AG04449 (cell line): Measurements from ENCODE around the gene STXBP1.
"Not testable (repeated sequence)": the region's sequence is repeated elsewhere in the genome, so short reads cannot be mapped to it uniquely, and the experiment has no call there.

Experiments
- CTCF ChIA-PET: fragments of 350-600 bp; formaldehyde crosslinking; extraction: SDS; loops from one replicate; lab custom pipeline; 2021; ENCODE audit warnings: antibody characterized with exemption; lab: Yijun Ruan, JAX
- POLR2A ChIA-PET: fragments of 400-600, 350-600 bp; formaldehyde crosslinking; extraction: SDS; loops from one replicate; lab custom pipeline; 2020; ENCODE audit warnings: antibody characterized with exemption, inconsistent platforms; lab: Yijun Ruan, JAX
- DNase-seq: peaks from one replicate; pipeline ENCODE4 v3.0.0-alpha.2; 2010; ENCODE audit warnings: low read depth, low spot score
- H3K4me3 ChIP-seq: 2 replicates; pipeline ENCODE4 v1.5.1; 2011; ENCODE audit warnings: low read depth, mild to moderate bottlenecking, control low read depth, low read length
- TF ChIP-seq, protein P1 (sequence below): IDR thresholded peaks from one replicate; pipeline ENCODE4 v1.5.1; 2011; ENCODE audit warnings: mild to moderate bottlenecking, moderate library complexity, low read length, control low read depth, inconsistent platforms; ENCODE audit not compliant: insufficient read depth; ENCODE audit errors: missing control alignments

The STXBP1 gene

DNA sequence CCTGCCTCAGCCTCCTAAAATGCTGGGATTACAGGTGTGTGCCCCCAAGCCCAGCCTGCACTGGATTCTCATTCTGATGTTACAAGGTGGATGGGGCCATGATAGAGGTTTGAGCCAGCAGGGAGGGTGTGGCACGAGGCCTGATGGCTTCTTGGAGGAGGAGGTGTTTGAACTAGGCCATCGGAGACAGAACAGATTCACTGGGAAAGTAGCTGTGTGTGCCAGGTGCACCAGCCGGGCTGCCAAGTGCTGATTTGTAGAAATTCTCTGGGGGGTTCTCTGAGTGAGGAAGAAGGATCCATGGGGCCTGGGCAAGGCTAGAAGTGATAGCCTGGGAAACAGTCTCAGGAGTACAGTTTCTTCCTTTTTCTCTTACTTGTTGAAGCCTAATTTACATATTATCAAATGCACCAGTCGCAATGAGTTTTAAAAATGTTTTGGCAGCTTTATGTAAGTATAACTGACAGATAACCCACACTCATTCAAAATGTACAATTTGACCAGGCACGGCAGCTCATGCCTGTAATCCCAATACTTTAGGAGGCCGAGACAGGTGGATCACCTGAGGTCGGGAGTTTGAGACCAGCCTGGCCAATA lies 31.1 kb upstream of the STXBP1 start:
- ChIA-PET CTCF (interaction anchor here (1.1 to 14.2 kb wide), 7 partner anchors 8 to 92 kb away, joined by 3 to 322 read pairs (median 23); partner anchors contain the start of gene STXBP1), POLR2A (interaction anchor here (0.5 to 1.8 kb wide), 2 partner anchors 60 to 366 kb away, joined by 3 to 6 read pairs; no protein-coding TSS in a partner anchor)
- no peak for DNase-seq
- TF ChIP-seq, protein P1, sequence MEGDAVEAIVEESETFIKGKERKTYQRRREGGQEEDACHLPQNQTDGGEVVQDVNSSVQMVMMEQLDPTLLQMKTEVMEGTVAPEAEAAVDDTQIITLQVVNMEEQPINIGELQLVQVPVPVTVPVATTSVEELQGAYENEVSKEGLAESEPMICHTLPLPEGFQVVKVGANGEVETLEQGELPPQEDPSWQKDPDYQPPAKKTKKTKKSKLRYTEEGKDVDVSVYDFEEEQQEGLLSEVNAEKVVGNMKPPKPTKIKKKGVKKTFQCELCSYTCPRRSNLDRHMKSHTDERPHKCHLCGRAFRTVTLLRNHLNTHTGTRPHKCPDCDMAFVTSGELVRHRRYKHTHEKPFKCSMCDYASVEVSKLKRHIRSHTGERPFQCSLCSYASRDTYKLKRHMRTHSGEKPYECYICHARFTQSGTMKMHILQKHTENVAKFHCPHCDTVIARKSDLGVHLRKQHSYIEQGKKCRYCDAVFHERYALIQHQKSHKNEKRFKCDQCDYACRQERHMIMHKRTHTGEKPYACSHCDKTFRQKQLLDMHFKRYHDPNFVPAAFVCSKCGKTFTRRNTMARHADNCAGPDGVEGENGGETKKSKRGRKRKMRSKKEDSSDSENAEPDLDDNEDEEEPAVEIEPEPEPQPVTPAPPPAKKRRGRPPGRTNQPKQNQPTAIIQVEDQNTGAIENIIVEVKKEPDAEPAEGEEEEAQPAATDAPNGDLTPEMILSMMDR: no peak
- H3K4me3 ChIP-seq: no peak overlapping the region

DNA sequence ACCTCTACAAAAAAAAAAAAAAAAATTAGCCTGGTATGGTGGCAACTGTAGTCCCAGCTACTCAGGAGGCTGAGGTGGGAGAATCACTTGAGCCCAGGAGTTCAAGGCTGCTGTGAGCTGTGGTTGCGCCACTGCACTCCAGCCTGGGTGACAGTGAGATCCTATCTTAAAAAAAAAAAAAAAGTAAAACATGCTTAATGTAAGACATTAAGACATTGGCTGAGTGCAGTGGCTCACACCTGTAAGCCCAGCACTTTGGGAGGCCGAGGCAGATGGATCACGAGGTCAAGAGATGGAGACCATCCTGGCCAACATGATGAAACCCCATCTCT lies 27.6 kb upstream of the STXBP1 start:
- not testable (repeated sequence) for DNase-seq, H3K4me3 ChIP-seq
- ChIA-PET CTCF (interaction anchor here (0.5 to 14.2 kb wide), 21 partner anchors 9 to 481 kb away, joined by 3 to 322 read pairs (median 6); partner anchors contain the start of genes CDK9, STXBP1 and TOR2A), POLR2A (interaction anchor here (0.6 to 1.2 kb wide), 4 partner anchors 63 to 335 kb away, joined by 3 to 5 read pairs (median 3); no protein-coding TSS in a partner anchor)

DNA sequence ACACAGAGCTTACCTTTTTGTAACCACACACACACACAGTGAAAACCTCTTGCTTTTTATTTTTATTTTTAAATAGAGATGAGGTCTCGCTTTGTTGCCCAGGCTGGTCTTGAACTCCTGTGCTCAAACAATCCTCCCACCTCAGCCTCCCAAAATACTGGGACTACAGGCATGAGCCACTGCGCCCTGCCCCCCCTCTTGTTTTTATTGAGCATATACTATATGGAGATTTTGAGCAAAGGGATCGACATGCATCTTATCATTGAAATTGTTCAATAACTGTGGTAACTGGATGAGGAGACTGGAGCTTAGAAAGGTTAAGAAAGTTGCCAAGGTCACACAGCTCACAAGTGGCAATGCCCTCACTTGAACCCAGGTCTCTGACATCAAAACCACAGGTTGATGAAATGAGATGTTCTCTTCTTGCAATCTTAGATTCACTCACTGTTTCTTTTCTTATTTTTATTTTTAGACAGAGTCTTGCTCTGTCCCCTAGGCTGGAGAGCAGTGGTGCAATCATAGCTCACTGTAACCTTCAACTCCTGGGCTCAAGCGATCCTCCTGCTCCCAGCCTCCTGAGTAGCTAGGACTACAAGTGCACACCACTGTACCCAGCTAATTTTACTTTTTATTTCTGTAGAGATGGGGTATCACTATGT lies 26.8 kb upstream of the STXBP1 start:
- DNase-seq: no peak
- CTCF ChIA-PET: interaction anchor here (0.5 to 14.2 kb wide), 30 partner anchors 9 to 644 kb away, joined by 3 to 322 read pairs (median 6); partner anchors contain the start of genes CDK9, STXBP1 and TOR2A
- POLR2A ChIA-PET: interaction anchor here (0.6 to 1.5 kb wide), 3 partner anchors 29 to 149 kb away, joined by 3 to 4 read pairs (median 3); partner anchors contain the start of gene LRSAM1
- no peak overlapping the region for H3K4me3 ChIP-seq
- TF ChIP-seq, protein P1: no peak

- TF ChIP-seq, protein P1: no peak
- H3K4me3 ChIP-seq: no peak overlapping the region
- DNase-seq: no peak
- ChIA-PET CTCF (interaction anchor here (0.7 to 14.2 kb wide), 23 partner anchors 9 to 645 kb away, joined by 3 to 322 read pairs (median 6); partner anchors contain the start of genes CDK9, PTRH1, STXBP1 and TOR2A), POLR2A (interaction anchor here (1.5 kb wide), 1 partner anchor 148 kb away, joined by 3 read pairs; no protein-coding TSS in a partner anchor)
Measured at GRCh38 chr9:127586096-127586495, 26.0 kb upstream of the STXBP1 start.

GRCh38 chr9:127586537-127586936 lies 25.5 kb upstream of the STXBP1 start:
- POLR2A ChIA-PET: interaction anchor here (1.5 kb wide), 1 partner anchor 148 kb away, joined by 3 read pairs; no protein-coding TSS in a partner anchor
- no peak overlapping the region for H3K4me3 ChIP-seq
- no peak for DNase-seq

DNA sequence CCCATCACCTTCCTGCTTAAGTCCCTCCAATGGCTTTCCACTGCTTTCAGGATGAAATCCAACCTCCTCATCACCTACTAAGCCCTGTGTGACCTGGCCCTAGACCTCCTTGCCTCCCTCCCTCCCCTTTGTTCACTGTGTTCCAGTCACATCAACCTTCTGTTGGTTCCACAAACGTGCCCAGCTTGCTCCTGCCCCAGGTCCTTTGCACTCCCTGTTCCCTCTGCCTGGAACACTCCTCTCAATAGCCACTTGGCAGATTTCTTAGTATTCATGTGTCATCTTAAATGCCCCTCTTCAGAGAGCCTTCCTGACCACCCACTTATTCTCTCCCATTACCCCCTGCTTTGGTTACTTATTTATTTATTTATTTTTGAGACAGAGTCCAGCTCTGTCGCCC lies 24.1 kb upstream of the STXBP1 start:
- TF ChIP-seq, protein P1: no peak
- no peak overlapping the region for H3K4me3 ChIP-seq
- no peak for DNase-seq
- ChIA-PET POLR2A (no interaction called here), CTCF (interaction anchor here (0.6 to 14.2 kb wide), 19 partner anchors 10 to 334 kb away, joined by 3 to 322 read pairs (median 6); partner anchors contain the start of genes CDK9, STXBP1 and TOR2A)

More at GRCh38 chr9:127586537-127586936, 25.5 kb upstream of the STXBP1 start:
- TF ChIP-seq, protein P1: peak; percentile 92
- CTCF ChIA-PET: interaction anchor here (0.9 to 14.2 kb wide), 23 partner anchors 8 to 645 kb away, joined by 3 to 322 read pairs (median 6); partner anchors contain the start of genes CDK9, PTRH1, STXBP1 and TOR2A
